KG1 (cell line): ENCODE data around the gene GLDN.

Source experiments
- DNase-seq: peaks from one replicate; lab custom pipeline; 2025; lab: John Stamatoyannopoulos, UW

GLDN gene

DNA sequence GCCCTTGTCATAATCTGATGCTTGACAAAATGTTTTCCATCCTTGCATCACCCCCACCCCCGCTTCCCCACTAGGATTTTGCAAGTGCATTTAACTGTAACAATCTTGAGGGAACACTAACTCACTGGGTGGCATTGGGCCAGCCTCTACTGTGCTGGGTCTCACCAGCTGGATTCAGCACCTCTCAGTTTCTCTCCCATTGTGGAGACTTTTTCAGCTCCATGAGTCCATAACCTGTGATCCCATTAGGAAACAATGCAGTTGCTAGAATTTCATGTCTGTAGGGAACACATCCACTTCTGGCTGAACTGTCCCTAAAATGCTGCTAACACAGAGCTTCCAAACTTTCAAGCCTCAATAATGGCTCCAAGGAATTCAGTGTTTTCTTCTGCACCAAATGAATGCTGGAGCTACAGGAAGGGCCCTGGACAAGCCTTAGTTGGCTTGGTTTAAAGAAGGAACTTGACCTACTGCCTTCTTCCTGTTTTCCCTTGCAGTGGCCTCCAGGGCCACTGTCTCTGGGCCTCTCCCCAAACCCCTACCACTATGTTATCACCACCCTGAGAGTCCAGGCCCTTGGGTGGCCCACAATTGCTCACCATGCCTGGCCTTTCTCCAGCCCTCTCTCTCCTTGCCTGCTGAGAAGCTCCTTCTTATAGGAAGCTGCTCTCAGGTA, 18.7 kb upstream of the GLDN start:
- DNase-seq = no peak

DNA sequence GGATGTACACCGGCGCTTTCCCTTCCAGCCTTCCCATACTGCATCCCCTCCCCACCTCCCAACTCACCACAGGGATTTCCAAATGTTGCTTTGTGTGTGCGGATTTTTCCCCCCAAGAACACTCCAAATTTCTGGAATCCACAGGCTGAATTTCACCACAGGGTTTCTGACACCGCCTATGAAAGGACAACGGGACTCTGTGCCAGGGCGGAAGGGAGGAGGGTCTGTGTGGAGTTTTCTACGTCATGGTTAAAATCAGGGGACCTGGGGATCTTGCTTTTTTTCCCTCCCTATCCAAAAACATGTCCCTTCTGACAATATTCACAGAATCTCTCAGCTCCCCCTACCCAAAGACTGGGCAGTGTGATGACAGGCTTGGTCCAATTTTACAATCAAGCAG, 17.7 kb upstream of the GLDN start:
- no peak for DNase-seq

DNA sequence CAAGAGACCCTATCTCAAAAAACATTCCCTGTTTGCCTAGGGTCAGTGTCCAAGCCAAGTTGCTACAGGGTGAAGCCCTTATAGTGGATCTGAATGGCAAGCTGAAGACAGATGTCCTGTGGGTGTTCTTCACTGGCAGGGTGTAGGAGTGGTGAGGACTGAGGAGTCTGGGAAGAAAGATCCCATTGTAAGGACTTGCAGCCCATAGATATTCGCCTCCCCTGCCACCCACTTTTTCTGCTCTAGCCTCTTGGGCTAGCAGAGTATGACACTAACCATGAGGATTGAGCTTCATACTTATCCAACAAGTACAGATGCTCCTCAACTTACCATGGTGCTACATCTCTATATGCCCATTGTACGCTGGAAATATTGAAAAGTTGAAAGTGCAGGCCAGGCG, 16.3 kb upstream of the GLDN start:
- no peak for DNase-seq

DNA sequence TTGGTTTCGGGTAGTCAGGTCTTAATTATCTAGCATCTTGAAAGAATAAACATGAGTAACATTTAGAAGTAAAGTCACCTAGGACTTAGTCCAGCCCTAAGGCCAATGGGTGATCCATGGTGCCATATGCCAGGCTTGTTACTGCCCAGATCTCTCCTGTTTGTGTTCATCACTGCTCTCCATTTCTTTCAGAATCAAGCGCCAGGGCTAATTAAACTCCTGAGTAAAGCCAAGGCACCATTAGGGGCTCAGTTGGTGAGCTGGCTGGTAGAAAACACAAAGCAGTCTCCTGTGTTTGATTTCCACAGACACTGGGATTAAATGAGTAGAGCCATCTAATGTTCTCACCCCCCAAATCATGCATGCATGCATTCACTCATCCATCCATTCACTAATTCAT, 14.4 kb upstream of the GLDN start:
- DNase-seq = no peak

DNA sequence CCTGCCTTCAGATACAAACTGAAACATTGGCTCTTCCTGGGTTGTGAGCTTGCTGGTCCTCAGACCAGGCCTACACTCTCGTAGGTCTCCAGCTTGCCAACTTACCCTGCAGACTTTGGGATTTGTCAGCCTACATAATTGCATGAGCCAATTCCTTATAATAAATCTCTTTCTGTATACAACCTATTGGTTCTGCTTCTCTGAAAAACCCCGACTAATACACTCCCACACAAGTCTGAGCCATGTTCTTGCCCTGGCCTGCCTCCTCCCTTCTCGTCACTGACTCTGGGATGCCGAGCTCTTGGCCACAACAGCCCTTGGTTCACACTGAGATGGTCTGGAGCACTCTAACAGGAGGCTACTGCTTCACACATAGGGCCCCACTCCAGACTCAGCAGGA, 12.5 kb upstream of the GLDN start:
- no peak for DNase-seq

DNA sequence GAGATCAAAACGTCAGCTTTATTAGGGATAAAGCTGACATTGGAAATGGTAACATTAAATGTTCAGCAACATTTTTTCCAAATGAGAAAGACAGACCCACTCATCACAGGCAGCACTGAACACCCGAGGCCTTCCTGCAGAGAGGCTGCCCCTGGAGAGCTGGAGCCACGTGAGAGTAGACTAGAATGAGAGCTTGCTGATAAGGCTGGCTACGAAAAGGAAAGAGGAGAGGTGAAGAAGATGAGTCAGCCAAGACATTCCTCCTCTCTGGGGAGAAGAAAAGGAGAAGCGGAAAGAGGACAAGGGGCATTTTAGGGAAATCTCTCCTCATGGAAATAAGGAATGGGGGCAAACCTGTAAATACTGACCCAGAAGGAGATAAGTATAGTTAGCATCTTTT, 10.3 kb upstream of the GLDN start:
- no peak for DNase-seq

DNA sequence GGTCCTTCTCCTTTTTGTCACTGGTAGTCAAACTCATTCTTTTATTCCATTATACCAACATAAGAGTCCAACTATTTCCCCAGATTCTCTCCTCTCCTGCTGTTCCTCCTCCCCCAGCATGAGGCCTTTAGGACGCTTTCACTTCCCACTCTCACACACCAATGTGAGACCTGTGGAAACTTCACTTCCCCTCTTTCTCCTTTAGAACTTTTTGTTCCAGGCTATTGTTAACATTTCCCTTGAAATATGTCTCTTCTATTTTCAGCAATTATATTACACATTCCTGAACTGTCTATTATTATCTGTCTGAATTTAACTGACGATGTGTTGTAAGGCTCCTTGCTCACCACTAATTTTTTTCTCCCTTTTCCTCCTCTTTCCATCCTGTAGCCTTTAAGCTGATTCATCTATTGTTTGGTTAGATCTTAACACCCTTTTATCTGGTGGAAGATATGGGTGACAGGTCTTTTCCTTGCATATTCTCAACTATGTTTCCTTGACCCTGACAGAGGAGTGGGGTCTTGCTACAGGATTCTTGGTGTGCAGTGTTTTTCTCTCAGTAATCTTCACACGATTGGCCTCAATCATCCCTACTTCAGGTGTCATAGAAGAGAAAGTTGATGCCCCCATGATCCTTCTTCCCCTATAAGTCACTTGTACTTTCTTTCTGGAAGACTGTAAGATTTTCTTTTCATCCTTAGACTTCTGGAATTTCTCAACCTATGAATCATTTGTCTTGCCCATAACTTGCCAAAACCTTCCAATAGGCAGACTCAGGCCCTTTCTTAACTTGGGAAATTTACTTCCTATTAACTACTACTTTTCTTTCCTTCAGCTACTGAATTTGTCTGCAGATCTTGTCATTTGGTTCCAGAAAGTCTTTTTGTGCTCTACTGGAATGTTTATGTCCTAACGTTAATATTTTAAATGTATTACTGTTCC, 9.0 kb upstream of the GLDN start:
- DNase-seq = no peak

DNA sequence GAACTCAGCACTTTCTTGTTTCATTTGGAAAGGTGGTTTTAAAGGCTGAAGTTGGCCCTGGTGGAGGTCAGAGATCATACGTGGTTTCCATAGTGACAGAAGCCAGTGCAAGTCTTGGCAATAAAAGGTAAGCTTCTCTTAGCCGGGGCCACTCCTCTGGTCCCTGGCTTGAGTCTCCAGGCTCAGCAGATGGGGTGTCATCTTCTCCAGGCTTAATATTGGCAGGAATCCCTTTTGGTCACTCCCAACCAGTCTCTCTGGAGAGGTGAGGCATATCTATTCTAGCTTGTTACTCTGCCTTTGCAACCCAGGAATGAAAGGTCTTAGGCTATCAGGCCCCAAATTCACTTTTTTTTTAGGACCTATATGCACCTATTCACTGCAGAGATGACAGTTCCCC, 7.9 kb upstream of the GLDN start:
- no peak for DNase-seq

DNA sequence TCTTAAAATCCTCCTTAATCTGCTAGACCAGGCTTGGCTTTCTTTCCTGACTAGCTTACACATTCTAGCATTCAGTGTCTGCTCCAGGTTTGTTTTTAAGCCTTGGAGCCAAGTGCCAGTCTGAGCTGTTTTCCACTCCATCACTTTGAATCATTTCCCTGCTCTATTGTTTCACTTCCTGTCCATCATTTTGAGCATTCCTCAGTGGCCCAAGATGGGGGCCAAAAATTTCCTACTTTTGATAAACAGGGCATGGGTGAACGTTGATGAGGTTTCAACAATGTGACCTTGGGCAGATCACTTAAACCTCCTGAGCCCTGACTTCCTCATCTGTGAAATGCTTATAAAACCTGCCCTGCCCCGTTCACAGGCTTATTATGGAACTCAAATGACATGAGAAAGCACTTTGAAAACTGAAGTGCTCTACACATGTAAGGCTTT, 7.4 kb upstream of the GLDN start:
- no peak for DNase-seq

DNA sequence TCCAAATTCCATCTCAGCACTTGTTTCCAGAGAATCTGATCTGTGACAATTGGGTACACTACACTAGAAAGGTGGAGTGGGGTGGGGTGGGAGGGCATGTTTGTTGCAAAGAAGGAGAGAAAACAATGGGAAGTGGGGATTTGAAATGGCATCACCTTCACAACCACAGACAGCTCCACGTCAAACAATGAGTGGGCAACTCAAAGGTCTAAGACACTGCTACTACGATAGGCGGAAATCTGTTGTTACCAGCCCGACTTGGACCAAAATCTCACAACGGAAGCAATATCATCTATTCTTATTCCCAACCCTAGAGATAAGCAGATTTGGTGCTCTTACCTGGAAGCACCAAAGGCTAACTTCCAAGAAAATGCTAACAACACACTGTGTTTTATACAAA, 6.4 kb upstream of the GLDN start:
- no peak for DNase-seq

DNA sequence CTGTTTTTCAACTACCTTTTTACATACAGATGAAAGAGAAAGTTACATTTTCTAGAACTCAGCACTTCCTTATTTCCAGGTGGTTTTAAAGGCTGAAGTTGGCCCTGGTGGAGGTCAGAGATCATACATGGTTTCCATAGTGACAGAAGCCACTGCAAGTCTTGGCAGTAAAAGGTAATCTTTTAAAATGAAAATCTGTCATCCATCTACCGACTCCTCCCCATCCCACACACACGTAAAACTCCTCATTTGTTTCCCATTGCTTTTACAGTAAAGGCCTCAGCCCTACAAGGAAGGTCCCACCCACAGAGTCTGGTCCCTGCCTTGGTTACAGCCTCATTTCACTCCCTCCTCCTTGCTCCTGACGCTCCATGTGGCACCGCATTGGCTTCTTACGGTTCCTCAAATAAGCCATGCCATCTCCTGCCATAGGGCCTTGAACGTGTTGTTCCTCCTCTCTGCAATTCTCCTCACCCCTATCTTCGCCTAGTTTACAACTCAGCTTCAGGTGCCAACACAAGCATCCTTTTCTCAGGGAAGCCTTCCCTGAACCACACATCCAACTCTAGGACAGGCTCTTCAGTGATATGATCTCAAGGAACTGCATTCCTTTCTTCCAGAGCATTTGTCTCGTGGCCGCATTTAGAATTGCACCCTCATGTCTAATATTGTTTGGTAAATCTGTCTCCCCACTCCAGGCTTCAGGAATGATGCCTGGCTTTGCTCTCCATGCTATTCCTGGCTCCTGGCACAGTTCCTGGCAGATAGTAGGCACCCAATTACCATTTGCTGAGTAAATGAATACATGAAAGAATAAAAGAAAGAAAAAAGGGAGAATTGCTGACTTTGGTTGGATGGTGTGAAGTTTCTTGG, 5.7 kb upstream of the GLDN start:
- no peak for DNase-seq

DNA sequence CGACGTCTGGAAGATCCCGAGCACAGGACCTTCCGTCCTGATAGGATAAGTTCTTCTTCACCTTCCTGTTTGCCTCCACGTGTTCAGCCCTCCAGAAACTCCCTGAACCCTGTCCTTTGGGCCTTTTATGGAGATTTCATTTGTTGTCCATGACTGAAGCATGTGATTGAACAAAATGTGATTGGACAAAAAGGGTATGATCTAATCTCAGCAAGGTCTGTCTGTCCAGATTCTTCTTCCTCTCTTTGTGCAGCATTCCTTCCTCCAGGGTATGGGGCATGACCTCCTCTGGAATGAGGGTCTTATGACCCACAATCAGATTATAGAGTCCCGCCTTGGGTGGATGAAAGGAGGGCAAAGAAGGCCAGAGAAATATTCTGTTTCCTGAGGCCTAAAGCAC, 3.0 kb upstream of the GLDN start, which contains the start of gene CYP19A1:
Gene CYP19A1, minus strand, starts transcription at position 101 of the 400 bp plus-strand sequence. CDS start 95,684 bp downstream, outside the sequence.
- no peak for DNase-seq

DNA sequence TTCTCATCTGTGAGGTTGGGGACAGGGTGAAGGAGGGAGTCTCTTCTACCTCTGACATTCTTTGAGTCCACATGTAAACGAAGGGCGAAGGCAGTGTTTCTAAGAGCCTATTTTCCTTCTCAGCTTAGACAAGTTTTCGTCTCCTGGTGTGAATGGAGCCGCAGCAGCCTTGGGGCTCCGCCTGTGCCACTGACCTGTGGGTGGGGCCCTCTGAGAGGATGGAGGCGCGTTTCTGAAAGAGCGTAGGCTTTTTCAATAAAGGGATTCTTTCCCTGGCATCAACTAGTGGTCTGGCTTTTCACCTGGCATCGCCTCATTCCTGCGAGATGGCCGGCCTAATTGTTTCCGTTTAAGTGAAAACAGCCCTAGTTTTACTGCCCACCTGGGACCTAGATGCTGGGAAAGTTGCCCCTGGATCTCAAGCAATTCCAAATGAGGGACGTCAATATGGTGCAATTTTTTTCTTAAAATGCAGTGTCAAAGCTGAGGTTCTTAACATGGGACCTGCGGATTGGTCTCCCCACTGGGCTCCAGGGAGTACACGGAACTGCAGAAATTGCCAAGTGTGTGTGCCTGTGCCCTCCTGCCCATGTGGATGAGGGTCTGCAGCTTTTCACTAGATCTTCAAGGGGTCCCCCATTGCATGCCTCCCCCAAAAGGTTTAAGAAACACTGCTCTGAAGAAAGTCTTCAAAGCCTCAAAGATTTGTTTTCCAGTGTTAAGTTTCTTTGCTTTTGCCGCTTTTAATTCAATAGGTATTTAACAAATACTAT, 958 bp downstream of the GLDN start:
- no peak for DNase-seq

DNA sequence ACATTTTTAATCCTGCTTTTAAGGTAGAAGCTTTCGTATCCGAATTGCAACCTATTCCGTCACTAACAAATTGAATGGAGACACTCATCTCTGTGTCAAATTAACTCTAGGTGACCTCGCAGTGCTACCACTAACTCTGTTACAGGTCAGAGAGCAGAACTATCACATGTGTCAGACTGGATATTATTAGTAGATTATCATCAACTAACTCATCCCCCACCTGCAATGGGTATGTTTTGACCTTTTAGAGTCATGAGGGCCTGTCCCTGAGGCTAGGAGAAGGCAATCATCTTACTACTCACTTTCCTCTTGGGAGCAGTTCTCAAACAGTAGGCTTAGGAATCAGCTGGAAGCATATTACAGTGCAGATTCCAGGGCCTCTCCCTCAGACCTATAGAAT, 2.0 kb downstream of the GLDN start:
- no peak for DNase-seq

DNA sequence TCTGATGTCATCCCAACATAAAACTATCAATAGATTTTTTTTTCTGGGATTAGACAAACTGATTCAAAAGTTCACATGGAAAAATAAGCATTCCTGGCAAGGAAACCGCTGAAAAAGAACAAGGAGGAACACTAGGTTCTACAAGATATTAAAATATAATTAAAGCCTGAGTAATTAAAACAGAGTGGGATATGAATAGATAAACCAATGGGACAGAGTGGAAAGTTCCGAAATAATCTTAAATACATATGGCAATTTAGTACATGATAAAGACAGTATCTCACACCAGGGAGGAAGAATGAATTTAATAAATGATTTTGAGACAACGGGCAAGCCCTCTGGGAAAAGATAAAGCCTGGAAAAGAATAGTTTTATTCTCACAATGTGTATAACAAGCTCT, 4.7 kb downstream of the GLDN start:
- no peak for DNase-seq

DNA sequence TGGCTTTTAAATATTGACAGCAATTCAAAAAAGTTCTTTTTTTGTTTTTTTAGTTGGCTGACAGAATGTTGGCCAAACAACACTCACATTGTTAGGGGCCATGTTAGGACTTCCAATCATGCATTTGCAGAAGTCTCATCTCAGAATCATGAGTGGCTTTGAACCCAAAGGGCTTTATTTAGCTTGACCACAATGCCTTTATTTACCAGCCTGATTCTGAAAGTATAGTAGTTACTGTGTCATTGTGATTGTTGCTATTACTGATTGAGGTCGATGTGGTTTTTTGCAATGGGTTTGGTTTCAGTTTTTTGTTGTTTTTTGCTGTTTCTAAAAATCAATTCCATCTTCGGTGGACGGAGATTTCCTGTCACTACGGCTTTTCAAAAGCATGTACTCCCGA, 7.2 kb downstream of the GLDN start:
- DNase-seq = no peak

DNA sequence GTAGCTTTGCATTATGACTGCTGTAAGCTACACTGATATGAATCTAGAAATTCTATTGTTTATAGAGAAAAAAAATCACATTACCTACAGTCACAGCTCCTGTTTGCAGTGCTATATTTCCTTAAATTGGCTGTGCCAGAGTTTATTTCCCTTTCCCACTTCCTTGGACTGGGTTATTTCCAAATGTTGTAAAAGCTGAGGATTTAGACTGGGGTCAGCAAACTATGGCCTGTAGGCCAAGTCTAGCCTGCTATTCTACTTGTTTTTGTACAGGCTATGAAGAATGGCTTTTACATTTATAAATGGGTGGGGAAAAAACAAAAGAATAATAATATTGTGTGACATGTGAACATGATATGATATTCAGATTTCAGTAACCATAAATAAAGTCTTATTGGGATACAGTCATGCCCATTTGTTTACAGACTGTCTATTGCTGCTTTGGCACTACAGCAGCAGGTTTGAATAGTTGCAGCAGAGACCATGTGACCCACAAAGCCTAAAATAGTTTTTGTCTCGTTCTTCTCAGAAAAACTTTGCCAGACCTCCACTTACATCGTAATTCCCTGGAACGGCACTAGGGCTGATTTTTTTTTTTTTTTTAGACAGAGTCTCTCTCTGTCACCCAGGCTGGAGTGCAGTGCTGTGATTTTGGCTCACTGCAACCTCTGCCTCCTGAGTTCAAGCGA, 7.8 kb downstream of the GLDN start:
- DNase-seq = no peak

DNA sequence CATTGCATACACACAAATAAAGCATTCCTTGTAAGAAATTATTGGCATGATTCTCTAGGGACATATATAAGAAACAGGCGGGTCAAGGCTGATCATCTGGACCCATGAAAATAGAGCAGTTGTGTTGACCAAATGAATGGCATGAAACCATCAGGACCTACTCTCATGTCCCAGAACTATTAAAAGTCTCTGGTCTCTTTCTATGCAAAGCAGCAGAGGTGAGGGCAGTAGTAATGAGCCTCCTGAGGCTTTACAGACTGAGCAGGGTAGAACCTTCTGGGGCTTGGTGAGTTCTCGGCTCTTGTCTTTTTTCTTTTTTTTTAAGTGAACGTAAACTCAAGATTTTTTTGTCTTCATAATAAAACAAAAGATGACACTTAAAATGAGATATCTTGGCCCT, 9.3 kb downstream of the GLDN start:
- DNase-seq = no peak

DNA sequence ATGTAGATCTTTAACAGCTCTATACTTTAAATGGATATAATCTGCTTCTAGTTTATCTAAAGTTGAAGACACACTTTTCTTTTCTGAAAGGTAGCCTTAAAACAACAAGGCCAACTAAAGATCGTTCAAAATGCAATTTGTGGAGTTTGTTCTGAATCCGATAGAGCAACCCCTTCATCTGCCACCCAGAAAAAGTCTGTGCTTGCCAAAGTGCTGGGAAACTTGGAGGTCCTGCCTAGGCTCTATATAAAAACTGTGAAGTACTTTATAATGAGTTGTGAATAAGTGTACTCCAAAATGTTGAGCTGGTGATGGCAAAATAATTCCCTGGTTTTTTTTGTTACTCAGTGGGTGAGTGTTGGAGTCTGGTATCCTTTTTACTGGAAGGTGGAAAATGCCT, 12.5 kb downstream of the GLDN start:
- no peak for DNase-seq

DNA sequence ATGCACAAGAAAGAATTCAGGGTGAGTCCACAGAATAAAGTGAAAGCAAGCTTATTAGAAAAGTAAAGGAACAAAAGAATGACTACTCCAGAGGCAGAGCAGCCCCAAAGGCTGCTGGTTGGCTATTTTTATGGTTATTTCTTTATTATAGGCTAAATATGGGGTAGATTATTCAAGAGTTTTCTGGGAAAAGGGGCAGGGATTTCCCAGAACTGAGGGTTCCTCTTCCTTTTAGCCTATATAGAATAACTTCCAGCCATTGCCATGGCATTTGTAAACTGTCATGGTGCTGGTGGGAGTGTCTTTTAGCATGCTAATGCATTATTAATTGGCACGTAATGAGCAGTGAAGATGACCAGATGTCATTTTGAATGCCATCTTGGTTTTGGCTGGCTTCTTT, 13.6 kb downstream of the GLDN start:
- DNase-seq = no peak

DNA sequence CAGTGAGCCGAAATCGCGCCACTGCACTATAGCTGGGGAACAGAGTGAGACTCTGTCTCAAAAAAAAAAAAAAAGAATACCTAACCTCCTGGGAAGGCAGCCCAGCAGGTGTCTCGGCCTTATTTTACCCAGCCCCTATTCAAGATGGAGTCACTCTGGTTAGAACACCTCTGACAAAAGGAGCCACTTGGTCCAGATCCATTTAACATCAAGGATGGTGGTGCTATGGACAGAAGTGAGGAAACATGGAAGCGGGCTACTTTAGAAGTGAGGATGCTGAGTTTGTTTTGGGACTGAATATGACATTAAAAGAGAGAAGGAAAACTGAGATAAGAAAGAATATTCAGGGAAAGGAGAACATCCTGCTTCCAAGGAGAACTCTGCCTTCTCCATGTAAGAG, 14.7 kb downstream of the GLDN start:
- no peak for DNase-seq
